Smooth muscle cell (in vitro differentiated cells): ENCODE measurements around the gene VAV2. TPM values are rescaled to one million over a fixed set of nuclear protein-coding genes. Genes with fewer than 3 reads are reported as not detected.

Experiments used
- DNase-seq: peaks from one replicate; lab custom pipeline; 2025; ENCODE audit not compliant: unreplicated experiment; lab: John Stamatoyannopoulos, UW
- H2AFZ ChIP-seq: fragments of 200-600 bp; sonication (generic); 2 replicates; pipeline ENCODE4 v1.6.0; 2016; ENCODE audit warnings: antibody characterized with exemption, low read depth, mild to moderate bottlenecking
- H3F3A ChIP-seq: fragments of 200-600 bp; sonication (generic); 2 replicates; pipeline ENCODE4 v1.6.0; 2017; ENCODE audit warnings: antibody characterized with exemption, low read depth
- H3K27ac ChIP-seq: fragments of 200-600 bp; sonication (generic); 2 replicates; pipeline ENCODE4 v1.5.1; 2016; ENCODE audit warnings: low read depth, mild to moderate bottlenecking
- H3K27me3 ChIP-seq: fragments of 200-600 bp; sonication (generic); 2 replicates; pipeline ENCODE4 v1.6.1; 2016; ENCODE audit warnings: low read depth, mild to moderate bottlenecking
- H3K36me3 ChIP-seq: fragments of 200-600 bp; sonication (generic); 2 replicates; pipeline ENCODE4 v1.5.1; 2016; ENCODE audit warnings: low read depth
- H3K4me1 ChIP-seq: fragments of 200-600 bp; sonication (generic); 2 replicates; pipeline ENCODE4 v1.5.1; 2016; ENCODE audit warnings: low read depth
- H3K4me2 ChIP-seq: fragments of 200-600 bp; sonication (generic); 2 replicates; pipeline ENCODE4 v1.6.0; 2016; ENCODE audit warnings: mild to moderate bottlenecking
- H3K4me3 ChIP-seq: fragments of 200-600 bp; sonication (generic); 2 replicates; pipeline ENCODE4 v1.5.1; 2016; ENCODE audit warnings: mild to moderate bottlenecking
- H3K79me2 ChIP-seq: fragments of 200-600 bp; sonication (generic); 2 replicates; pipeline ENCODE4 v1.6.0; 2016; ENCODE audit warnings: low read depth, mild to moderate bottlenecking
- H3K9ac ChIP-seq: fragments of 200-600 bp; sonication (generic); 2 replicates; pipeline ENCODE4 v1.6.0; 2016; ENCODE audit warnings: low read depth
- H3K9me3 ChIP-seq: fragments of 200-600 bp; sonication (generic); replicated peaks from 2 replicates; pipeline ENCODE4 v1.5.1; 2016; ENCODE audit warnings: low read depth
- H4K20me1 ChIP-seq: fragments of 200-600 bp; sonication (generic); 2 replicates; pipeline ENCODE4 v1.6.0; 2016; ENCODE audit warnings: low read depth
- WGBS: methylation state at CpG from one replicate; pipeline ENCODE4 v1.1.7; 2016; ENCODE audit warnings: low lambda C conversion rate; 5-methylcytosine and 5-hydroxymethylcytosine counted together
- polyA plus RNA-seq: library from polyadenylated mRNA; unstranded; fragments of >200 nt; fragmentation: Nextera tagmentation; extraction: Ambion mirVana; gene quantifications from 2 replicates; pipeline ENCODE4 v1.2.1, GENCODE V29; 2016
- total RNA-seq: library from RNA; depleted of rRNA; stranded (reverse); fragments of >200 nt; gene quantifications from 2 replicates; pipeline ENCODE4 v1.2.3, GENCODE V29; 2014
- TF ChIP-seq, protein P1 (sequence below): fragments of 200-600 bp; sonication (generic); IDR thresholded peaks from 2 replicates; pipeline ENCODE4 v1.5.1; 2017; ENCODE audit warnings: borderline replicate concordance, mild to moderate bottlenecking, antibody characterized with exemption; ENCODE audit not compliant: insufficient read depth, poor library complexity, severe bottlenecking

The VAV2 gene
- total and polyA plus RNA-seq, 2 experiments from 2014 or later: 26.2 to 35.3 TPM

DNA sequence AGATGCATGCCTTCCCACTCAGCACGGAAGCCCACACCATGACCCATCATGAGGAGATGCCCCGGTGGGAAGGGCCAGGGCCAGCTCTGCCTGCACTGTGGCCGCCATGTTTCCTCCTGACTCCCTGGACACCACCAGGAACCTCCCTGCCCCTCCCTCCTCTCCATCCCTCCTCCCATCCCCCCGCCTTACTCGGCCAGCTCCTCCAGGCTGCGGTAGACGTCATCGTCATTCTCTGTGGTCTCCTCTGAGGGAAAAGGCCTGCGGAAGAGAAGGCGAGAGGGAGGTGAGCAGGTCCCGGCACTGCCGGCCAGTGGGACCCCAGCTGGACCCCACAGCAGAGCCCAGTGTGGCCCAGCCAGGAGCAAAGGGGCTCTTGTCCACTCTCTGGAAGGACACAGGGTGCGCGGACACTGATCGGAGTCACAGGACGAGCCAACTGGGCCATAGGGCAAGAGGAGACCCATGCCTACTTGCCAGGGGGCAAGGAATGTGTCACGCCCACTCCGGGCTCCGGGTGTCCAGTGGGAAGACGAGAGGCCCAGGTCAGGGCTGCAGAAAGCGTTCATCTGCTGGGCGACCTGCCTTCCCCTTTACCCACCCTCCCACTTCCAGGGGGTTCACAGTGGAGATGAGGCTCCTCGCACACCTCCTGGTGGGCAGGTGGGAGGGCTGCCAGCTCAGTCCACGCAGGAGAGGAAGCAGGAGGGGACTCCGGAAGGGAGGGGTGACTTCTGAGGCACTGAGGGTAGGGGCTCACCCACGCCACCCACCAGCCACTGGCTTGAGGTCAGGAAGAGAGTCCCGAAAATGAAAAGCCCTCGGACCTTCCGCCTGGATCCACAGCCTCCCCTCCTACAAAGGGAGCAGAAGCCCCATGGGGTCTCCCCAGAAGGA is 157.8 kb downstream of the VAV2 start:
- no peak for DNase-seq
- Histone ChIP-seq H3K27ac (no peak overlapping the region), H3K4me1 (peaks cover 1% of the 10 kb centered on the region), H3K27me3 (no peaks in the 10 kb centered on the region), H3K9me3 (no peaks in the 10 kb centered on the region), H2AFZ (no peak overlapping the region), H3F3A (no peaks in the 10 kb centered on the region), H3K36me3 (no peaks in the 10 kb centered on the region), H3K4me3 (no peak overlapping the region), H3K79me2 (peaks cover 35% of the 10 kb centered on the region), H4K20me1 (peaks cover 91% of the 10 kb centered on the region), H3K9ac (no peak overlapping the region), H3K4me2 (no peak overlapping the region)
- WGBS: 94% methylated on average over 23 of the region's 29 CpGs
- TF ChIP-seq, protein P1, sequence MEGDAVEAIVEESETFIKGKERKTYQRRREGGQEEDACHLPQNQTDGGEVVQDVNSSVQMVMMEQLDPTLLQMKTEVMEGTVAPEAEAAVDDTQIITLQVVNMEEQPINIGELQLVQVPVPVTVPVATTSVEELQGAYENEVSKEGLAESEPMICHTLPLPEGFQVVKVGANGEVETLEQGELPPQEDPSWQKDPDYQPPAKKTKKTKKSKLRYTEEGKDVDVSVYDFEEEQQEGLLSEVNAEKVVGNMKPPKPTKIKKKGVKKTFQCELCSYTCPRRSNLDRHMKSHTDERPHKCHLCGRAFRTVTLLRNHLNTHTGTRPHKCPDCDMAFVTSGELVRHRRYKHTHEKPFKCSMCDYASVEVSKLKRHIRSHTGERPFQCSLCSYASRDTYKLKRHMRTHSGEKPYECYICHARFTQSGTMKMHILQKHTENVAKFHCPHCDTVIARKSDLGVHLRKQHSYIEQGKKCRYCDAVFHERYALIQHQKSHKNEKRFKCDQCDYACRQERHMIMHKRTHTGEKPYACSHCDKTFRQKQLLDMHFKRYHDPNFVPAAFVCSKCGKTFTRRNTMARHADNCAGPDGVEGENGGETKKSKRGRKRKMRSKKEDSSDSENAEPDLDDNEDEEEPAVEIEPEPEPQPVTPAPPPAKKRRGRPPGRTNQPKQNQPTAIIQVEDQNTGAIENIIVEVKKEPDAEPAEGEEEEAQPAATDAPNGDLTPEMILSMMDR: no peak

DNA sequence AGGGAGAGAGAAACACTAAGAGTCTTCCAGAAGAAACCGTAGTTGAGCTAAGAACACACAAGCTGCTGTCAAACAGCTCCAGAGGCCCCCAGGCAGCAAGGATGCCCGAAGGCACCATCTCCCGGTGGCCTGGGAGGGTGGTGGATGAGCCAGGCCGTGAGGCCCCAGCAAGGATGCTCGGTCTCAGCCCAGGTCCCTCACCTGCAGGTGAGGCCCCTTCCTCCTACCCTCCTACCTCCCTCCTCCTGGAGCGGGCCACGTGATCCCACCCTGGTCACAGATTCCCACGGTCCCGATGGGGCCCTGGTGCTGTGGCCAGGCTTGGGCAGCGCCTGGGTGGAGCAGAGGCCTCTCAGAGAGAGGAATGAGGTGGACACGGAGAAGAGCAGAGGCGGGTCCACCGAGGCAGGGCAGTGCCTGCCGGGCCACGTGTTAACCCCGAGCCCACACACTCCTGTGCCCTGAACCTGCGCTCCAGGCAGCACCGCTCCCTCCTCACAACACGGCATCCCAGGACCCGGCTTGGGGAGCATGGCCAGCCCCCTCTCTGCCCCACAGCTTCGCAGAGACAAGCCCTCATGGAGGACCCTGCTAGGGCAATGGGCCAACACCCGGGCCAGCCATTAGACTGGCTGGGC is 158.6 kb downstream of the VAV2 start:
- Histone ChIP-seq H3K27me3 (no peaks in the 10 kb centered on the region), H3K4me3 (no peak overlapping the region), H3K4me1 (no peaks in the 10 kb centered on the region), H3K9me3 (no peaks in the 10 kb centered on the region), H4K20me1 (peaks cover 95% of the 10 kb centered on the region), H3F3A (no peaks in the 10 kb centered on the region), H3K27ac (no peak overlapping the region), H3K9ac (no peak overlapping the region), H3K4me2 (no peak overlapping the region), H2AFZ (no peak overlapping the region), H3K36me3 (no peaks in the 10 kb centered on the region), H3K79me2 (peaks cover 35% of the 10 kb centered on the region)
- TF ChIP-seq, protein P1: no peak
- 97% methylated on average over 22 of the region's 22 CpGs for WGBS
- no peak for DNase-seq

DNA sequence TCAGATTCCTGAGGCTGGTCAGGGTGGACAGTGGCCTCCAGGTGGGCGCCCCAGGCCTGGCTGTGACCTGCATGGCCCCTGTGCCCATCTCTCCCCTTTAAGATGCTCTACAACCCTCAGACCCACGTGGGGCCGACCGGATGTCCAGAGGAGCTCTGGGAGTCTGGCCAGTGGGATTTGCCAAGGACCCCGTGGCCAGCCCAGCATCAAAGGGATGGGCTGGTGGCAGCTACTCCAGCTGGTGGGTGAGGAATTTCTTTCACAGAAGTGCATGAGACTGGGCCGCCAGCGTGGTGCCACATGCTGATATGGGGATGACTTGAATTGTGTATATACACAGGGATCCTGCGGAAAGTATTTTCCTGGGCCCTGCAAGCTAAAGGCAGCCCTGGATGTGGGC is 159.2 kb downstream of the VAV2 start:
- H4K20me1 ChIP-seq: peaks cover 94% of the 10 kb centered on the region
- H3K79me2 ChIP-seq: peaks cover 32% of the 10 kb centered on the region
- WGBS: over 99% methylated on average over 8 of the region's 8 CpGs
- H3K4me1 ChIP-seq: no peaks in the 10 kb centered on the region
- H2AFZ ChIP-seq: no peak overlapping the region
- H3K36me3 ChIP-seq: no peaks in the 10 kb centered on the region
- H3K4me2 ChIP-seq: no peak overlapping the region
- DNase-seq: no peak
- no peaks in the 10 kb centered on the region for H3K27me3 ChIP-seq
- TF ChIP-seq, protein P1: no peak
- H3F3A ChIP-seq: no peaks in the 10 kb centered on the region
- no peak overlapping the region for H3K27ac ChIP-seq
- no peak overlapping the region for H3K9ac ChIP-seq
- no peaks in the 10 kb centered on the region for H3K9me3 ChIP-seq
- H3K4me3 ChIP-seq: no peak overlapping the region
